GM21423 (cell line): Measurements from ENCODE around the gene MGMT.

Experiments
- ATAC-seq: cut with Tn5 transposase; IDR thresholded peaks from one replicate; pipeline ENCODE4 v1.9.1; 2021; ENCODE audit warnings: mild to moderate bottlenecking, moderate library complexity; ENCODE audit not compliant: unreplicated experiment

Gene MGMT

GRCh38 chr10:129615921-129616525 is 149.0 kb downstream of the MGMT start:
- no peak for ATAC-seq

- no peak for ATAC-seq
Measured at GRCh38 chr10:129617768-129618167, 150.7 kb downstream of the MGMT start.

- no peak for ATAC-seq
Measured at GRCh38 chr10:129621062-129621461, 154.0 kb downstream of the MGMT start.

DNA sequence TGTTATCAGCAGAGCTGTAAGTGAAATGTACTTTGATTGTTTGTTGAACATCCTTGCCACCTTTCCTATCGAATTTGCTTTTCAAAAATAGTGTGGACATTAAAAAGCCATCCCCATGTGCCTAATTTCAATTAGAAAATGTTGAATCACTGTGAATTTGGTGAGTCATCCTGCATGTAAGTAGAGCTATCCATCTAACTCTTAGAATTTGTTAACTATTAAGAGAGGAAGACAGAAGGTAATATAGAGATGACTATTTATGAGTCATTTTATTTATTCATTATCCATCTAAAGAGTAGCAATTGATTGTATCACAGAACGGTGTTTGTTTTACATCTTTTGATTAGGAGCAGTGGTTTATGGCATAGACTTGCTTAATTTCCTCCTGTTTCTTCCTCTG is 154.7 kb downstream of the MGMT start:
- no peak for ATAC-seq

DNA sequence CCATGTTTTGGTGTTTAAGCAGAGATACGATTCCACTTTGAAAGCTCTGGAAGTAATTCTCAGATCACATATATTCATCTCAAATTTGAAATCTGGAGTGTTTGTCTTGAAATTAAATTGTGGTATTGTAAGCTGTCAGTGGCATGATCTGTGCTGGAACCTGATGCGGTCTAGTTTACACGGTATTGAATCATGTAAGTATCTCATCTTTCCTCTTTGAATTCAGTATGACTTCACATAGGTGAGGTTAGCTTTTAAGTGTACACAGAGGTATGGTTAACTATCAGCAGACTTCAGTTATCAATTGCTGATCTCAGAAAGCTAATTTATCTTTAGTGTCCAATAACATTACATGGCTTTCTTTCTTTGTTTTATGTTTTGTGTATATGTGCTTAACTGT is 155.2 kb downstream of the MGMT start:
- no peak for ATAC-seq

DNA sequence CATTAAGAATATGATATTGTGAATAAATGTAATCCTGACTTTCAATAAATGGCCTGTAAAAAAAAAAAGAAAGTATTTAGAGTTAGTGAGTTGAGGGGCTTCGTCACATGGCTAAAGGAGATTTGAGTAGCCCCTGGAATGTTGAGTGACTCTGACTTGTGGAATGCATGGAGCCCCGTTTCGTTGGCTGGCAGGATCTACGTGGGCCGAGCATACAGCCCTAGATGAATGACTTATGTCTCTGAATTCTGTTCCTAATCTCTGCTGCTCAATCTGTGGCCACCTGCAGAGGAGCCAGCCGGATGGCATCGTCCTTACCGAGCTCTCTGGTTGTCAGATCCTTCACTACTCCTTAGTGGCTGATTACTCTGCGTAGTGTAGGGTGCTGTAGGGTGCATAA is 155.7 kb downstream of the MGMT start:
- ATAC-seq: no peak

GRCh38 chr10:129624526-129624925 is 157.5 kb downstream of the MGMT start:
- no peak for ATAC-seq

GRCh38 chr10:129626309-129626708 is 159.3 kb downstream of the MGMT start:
- ATAC-seq: no peak

DNA sequence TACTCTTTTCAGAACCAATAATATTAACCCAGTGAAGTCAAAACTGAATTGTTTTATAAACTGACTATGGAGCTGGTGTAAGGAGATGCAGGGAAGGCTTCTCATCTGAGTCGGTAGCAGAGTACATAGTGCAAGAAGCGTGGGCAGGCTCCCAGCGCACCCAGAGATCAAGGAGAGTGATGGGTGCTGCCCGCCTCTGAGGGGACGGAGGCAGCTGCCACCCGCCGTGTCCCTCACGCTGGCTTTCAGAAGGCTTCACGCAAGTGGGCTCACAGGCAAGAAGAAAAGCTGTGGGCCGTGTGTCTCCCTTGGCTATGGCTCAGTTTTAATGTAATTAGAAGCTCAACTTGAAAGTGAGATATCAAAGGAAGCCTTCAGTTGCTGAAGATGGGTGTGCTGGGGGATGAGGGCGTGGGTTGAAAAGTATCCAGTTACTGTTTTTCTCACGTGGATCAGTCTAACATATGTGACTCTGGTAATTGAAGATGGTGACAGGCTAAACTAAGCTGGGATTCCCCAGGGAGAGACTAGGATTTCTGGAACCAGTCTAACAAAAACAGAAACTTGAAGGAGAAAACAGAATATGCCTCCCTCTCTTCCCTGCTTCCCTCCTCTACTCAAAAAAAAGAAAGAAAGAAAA is 159.9 kb downstream of the MGMT start:
- no peak for ATAC-seq

DNA sequence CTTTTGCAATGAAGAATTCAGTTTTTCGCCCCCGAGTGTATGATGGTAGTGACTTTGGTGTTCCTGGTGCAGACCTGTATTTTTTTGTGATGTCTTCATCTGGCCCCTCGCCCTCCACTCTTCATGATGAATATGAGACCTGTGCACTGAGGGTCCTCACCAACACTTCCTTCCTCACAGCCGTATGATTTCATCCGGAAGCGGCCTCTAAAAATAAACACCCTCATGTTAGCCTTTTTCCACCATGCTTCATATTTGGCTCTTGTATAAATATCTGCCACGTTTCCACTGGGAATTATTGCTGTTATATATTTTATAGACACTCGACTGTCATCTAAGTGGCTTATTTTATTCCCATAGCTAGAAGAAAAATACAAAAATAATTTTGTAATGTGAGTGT is 160.4 kb downstream of the MGMT start:
- no peak for ATAC-seq

DNA sequence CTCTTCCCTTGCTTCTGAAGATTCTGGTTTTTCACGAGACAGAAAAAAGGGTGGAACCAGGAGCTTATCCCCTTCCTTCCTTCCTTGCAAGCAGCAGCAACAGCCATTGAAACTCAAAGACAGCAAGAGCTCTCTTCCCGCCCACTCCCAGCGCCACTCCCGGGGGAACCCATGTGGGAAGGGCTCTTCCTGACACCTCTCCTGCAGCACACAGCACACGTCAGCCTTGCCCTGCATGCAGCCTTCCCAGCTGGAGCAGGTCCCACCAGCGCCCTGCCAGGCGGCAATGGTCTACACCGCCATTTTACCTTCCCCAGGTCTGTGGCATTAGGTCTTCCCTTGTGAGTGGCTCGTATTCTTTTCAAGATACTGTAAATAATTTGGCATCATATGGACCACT is 161.8 kb downstream of the MGMT start:
- ATAC-seq: no peak

DNA sequence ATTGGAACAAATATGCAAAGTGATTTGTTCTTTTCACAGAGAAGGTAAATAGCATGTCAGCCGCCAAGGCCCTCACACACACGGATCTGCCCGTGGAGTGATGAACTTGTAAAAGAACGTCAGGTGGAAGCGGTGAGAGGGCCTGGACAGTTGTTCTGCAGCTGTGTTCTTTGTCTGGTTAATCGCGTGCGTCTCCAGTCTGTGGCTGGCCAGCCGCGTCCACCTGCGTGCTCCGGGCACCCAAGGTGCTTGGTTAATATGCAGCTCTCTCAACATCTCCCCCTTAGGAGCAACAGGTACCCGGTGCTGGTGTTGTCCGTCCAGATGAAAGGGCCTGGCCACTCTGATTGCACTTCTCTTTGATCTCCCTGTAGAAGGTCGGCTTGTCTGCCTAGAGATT is 162.9 kb downstream of the MGMT start:
- no peak for ATAC-seq

- ATAC-seq: no peak
Measured at GRCh38 chr10:129631006-129631405, 164.0 kb downstream of the MGMT start.

GRCh38 chr10:129631870-129632623 is 165.0 kb downstream of the MGMT start:
- no peak for ATAC-seq

- no peak for ATAC-seq
Measured at GRCh38 chr10:129637010-129637409, 170.0 kb downstream of the MGMT start.

GRCh38 chr10:129637846-129638245 is 170.8 kb downstream of the MGMT start:
- no peak for ATAC-seq

- no peak for ATAC-seq
Measured at GRCh38 chr10:129641351-129641750, 174.3 kb downstream of the MGMT start.

DNA sequence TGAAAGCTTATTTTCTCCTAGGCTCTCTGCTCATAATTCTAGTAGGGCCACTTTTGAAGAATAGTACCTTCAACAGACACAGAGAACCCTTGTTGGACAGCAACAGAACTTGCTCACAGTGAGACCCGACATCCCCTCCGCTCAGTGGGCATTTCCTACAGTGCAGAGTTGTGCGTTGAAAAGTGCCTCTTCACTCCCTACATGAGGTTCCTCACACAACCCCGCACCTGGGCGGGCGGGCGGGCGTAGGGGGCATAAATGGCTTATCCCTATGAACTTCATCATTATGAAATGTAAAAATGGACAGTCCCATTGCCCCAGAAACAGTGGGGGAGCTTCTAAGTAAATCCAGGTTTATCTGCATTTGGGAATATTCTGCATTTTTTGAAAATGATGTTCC is 174.9 kb downstream of the MGMT start:
- no peak for ATAC-seq

- ATAC-seq: no peak
Measured at GRCh38 chr10:129642427-129642826, 175.4 kb downstream of the MGMT start.

DNA sequence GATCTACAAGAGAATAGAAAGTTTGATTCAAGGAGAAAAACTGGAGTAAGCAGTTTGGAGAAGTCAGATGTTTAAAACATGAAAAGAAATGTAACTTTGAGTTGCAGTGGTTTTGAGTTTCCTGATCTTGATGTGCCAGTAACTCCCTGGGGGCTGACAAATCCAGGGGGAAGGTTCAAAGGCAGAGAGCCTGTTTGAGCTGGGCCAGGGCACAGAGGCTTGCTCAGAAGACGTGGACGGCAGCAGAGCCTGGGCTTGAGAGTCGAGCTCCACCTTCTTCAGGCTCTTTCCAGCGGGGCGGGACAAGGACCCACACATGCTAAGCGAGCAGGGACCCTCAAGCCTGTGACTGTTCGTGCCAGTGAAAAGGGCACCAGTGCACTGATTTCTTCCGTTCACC is 176.2 kb downstream of the MGMT start:
- ATAC-seq: no peak

- no peak for ATAC-seq
Measured at GRCh38 chr10:129645487-129645886, 178.4 kb downstream of the MGMT start.

- ATAC-seq: no peak
Measured at GRCh38 chr10:129646973-129647372, 179.9 kb downstream of the MGMT start.
